ENCODE measurements around the gene MYO16.

DNA sequence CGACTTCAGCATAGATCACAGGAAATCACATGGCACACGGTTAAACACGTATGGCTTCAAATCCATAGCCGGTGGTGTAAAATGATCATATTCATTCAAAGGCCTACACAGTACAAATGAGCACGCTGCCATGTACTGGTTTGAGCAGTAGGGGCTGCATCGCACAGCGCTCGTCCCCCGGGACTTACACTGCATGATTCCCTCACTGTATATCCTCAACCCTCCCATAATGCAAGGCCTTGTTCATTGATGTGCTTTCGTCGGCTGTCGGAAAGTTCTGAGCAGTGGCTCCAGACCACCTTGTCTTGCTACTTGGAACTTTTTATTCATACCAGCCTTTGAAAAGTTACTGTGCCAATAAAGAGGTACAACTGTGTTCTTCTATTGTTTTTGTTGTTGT lies 578.2 kb downstream of the MYO16 start:
- TF ChIP-seq GATA2 (IDR thresholded peaks at IDR 0.05; ENCODE audit: low read depth, low read length) (no peak), GATA3 (IDR thresholded peaks at IDR 0.05; ENCODE audit: low read depth, low read length) (no peak)
